Esophagus squamous epithelium (tissue), 4 donors: ENCODE results near the gene PFDN6.

Experiments used
- CTCF ChIP-seq, 6 experiments: fragments of 450-650 bp in 4 of 6; fragments of 200-600 bp in 2 of 6; sonication (generic) in 2 of 6; IDR thresholded peaks; one replicate each; pipeline ENCODE4 v1.5.1; 2016 to 2019; ENCODE audit warnings: antibody characterized with exemption in 6 of 6, mild to moderate bottlenecking in 4 of 6, moderate library complexity in 4 of 6
- POLR2A ChIP-seq, 4 donors: fragments of 450-650 bp; IDR thresholded peaks; one replicate each; pipeline ENCODE4 v1.6.1; 2017; ENCODE audit warnings: antibody characterized with exemption in 4 of 4, mild to moderate bottlenecking in 4 of 4, moderate library complexity in 3 of 4

- TF ChIP-seq CTCF (IDR thresholded peaks at IDR 0.05) (no peak), POLR2A (IDR thresholded peaks at IDR 0.05) (no peak)
Measured at GRCh38 chr6:33243476-33243875, 45.9 kb upstream of the PFDN6 start.
